Hepatocyte (in vitro differentiated cells): ENCODE data around the gene GMPPB.

Source experiments
- CTCF ChIP-seq: fragments of 200-600 bp; sonication (generic); IDR thresholded peaks from 2 replicates; pipeline ENCODE4 v1.5.1; 2016; ENCODE audit warnings: antibody characterized with exemption, mild to moderate bottlenecking; ENCODE audit not compliant: poor library complexity
- EZH2 ChIP-seq: fragments of 200-600 bp; sonication (generic); IDR thresholded peaks from 2 replicates; pipeline ENCODE4 v1.6.1; 2016; ENCODE audit warnings: antibody characterized with exemption, mild to moderate bottlenecking, borderline replicate concordance

DNA sequence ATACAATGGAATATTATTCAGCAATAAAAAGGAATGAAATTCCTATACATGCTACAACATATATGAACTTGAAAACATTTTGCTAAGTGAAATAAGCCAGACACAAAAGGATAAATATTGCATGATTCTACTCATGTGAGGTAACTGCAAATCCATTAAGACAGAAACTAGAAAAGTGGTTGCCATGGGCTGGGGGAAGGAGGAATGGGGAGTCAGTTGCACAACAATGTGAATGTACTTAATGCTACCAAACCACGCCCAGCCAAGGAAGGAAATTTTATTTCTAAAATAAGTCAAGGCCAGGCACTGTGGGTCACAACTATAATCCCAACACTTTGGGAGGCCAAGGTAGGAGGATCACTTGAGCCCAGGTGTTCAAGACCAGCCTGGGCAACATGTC is 9.8 kb upstream of the GMPPB start:
- TF ChIP-seq CTCF (no peak), EZH2 (no peak)
